ENCODE measurements around the gene UBE2G1. TPM values are rescaled to one million over a fixed set of nuclear protein-coding genes. Genes with fewer than 3 reads are reported as not detected.

The UBE2G1 gene
- total and polyA plus RNA-seq, 2 donors (not counting 1 experiment from before 2014, with no cell fraction given), result 27.1 to 76.0 TPM

- no peaks in the 10 kb centered on the region for H3K4me1 Mint-ChIP-seq
- Histone ChIP-seq H3K9me3 (ENCODE audit: control extremely low read depth in 1 of 3, control insufficient read depth in 2 of 3, insufficient read depth in 1 of 3, low read length in 2 of 3) (no peaks in the 10 kb centered on the region), H2AFZ (ENCODE audit: insufficient read depth, low read depth, low read length, poor library complexity, severe bottlenecking) (no peak overlapping the region), H3K4me2 (replicated peaks; ENCODE audit: low read depth, low read length, poor library complexity, severe bottlenecking) (no peak overlapping the region), H3K4me1 (ENCODE audit: control insufficient read depth in 2 of 2, insufficient read depth in 2 of 2, low read length in 2 of 2) (no peaks in the 10 kb centered on the region), H3K4me3 (ENCODE audit: control extremely low read depth in 1 of 5, extremely low read depth in 1 of 5, insufficient read depth in 1 of 5, low read depth in 2 of 5, low read length in 4 of 5) (no peak overlapping the region), H3K27ac (ENCODE audit: low read length in 2 of 2) (no peak overlapping the region), H3K79me2 (ENCODE audit: control insufficient read depth, insufficient read depth, low read length) (peaks cover 32% of the 10 kb centered on the region), H4K20me1 (ENCODE audit: control insufficient read depth, insufficient read depth, low read length, poor library complexity, severe bottlenecking) (peaks cover 11% of the 10 kb centered on the region), H3K36me3 (replicated peaks in 1 of 2; ENCODE audit: control extremely low read depth in 1 of 2, control insufficient read depth in 1 of 2, extremely low read depth in 1 of 2, insufficient read depth in 2 of 2, low read length in 1 of 2) (peaks cover 4 to 38% of the 10 kb centered on the region in 2 experiments), H3K9ac (ENCODE audit: low read length) (no peak overlapping the region), H3K27me3 (replicated peaks in 1 of 4; ENCODE audit: control extremely low read depth in 1 of 4, control insufficient read depth in 3 of 4, insufficient read depth in 4 of 4, low read length in 3 of 4) (no peaks in the 10 kb centered on the region)
- DNase-seq, result no peak
- ChIA-PET POLR2A (no interaction called here), CTCF (interaction anchor here (1.4 kb wide), 1 partner anchor 9 kb away, joined by 3 read pairs; no protein-coding TSS in a partner anchor)
- WGBS (ENCODE audit: insufficient coverage), result 100% methylated on average over 2 of the region's 5 CpGs
- no peak overlapping the region for H3K27ac Mint-ChIP-seq
- no peak for ATAC-seq (ENCODE audit: low read depth)
- H3K27me3 Mint-ChIP-seq, result no peaks in the 10 kb centered on the region
- TF ChIP-seq EZH2 (IDR thresholded peaks at IDR 0.05; ENCODE audit: borderline replicate concordance, insufficient read depth, low read depth, low read length, poor library complexity, severe bottlenecking), result no peak
- TF ChIP-seq CTCF (IDR thresholded peaks at IDR 0.05), result no peak
- intact Hi-C loops (cut with micrococcal nuclease), result no loop called here
- no peak overlapping the region for H3K4me3 Mint-ChIP-seq
- no peaks in the 10 kb centered on the region for H3K9me3 Mint-ChIP-seq (ENCODE audit: insufficient read depth)
These were observed 90.0 kb downstream of the UBE2G1 start for GRCh38 chr17:4276514-4276913.

- POLR2A ChIA-PET, result no interaction called here
- intact Hi-C loops (cut with micrococcal nuclease), result no loop called here
- Histone ChIP-seq H3K4me3 (ENCODE audit: control extremely low read depth in 1 of 5, extremely low read depth in 1 of 5, insufficient read depth in 1 of 5, low read depth in 2 of 5, low read length in 4 of 5) (no peak overlapping the region), H2AFZ (ENCODE audit: insufficient read depth, low read depth, low read length, poor library complexity, severe bottlenecking) (no peak overlapping the region), H4K20me1 (ENCODE audit: control insufficient read depth, insufficient read depth, low read length, poor library complexity, severe bottlenecking) (peaks cover 11% of the 10 kb centered on the region), H3K36me3 (replicated peaks in 1 of 2; ENCODE audit: control extremely low read depth in 1 of 2, control insufficient read depth in 1 of 2, extremely low read depth in 1 of 2, insufficient read depth in 2 of 2, low read length in 1 of 2) (peaks cover 0 to 46% of the 10 kb centered on the region in 2 experiments), H3K4me2 (replicated peaks; ENCODE audit: low read depth, low read length, poor library complexity, severe bottlenecking) (no peak overlapping the region), H3K79me2 (ENCODE audit: control insufficient read depth, insufficient read depth, low read length) (peaks cover 17% of the 10 kb centered on the region), H3K9ac (ENCODE audit: low read length) (no peak overlapping the region), H3K27ac (ENCODE audit: low read length in 2 of 2) (no peak overlapping the region), H3K4me1 (ENCODE audit: control insufficient read depth in 2 of 2, insufficient read depth in 2 of 2, low read length in 2 of 2) (no peaks in the 10 kb centered on the region), H3K9me3 (ENCODE audit: control extremely low read depth in 1 of 3, control insufficient read depth in 2 of 3, insufficient read depth in 1 of 3, low read length in 2 of 3) (no peaks in the 10 kb centered on the region), H3K27me3 (replicated peaks in 1 of 4; ENCODE audit: control extremely low read depth in 1 of 4, control insufficient read depth in 3 of 4, insufficient read depth in 4 of 4, low read length in 3 of 4) (no peaks in the 10 kb centered on the region)
- Mint-ChIP-seq H3K9me3 (ENCODE audit: insufficient read depth) (no peaks in the 10 kb centered on the region), H3K4me1 (no peaks in the 10 kb centered on the region), H3K27ac (no peak overlapping the region), H3K4me3 (no peak overlapping the region), H3K27me3 (no peaks in the 10 kb centered on the region)
- TF ChIP-seq CTCF (IDR thresholded peaks at IDR 0.05) (no peak), EZH2 (IDR thresholded peaks at IDR 0.05; ENCODE audit: borderline replicate concordance, insufficient read depth, low read depth, low read length, poor library complexity, severe bottlenecking) (no peak)
- CTCF ChIA-PET, result interaction anchor here (0.7 to 1.4 kb wide), 3 partner anchors 18 to 217 kb away, joined by 3 to 4 read pairs (median 4); no protein-coding TSS in a partner anchor
- 94% methylated on average over 2 of the region's 4 CpGs for whole genome bisulfite sequencing (ENCODE audit: insufficient coverage)
- no peak for DNase-seq
- ATAC-seq (ENCODE audit: low read depth), result no peak
These were observed 93.5 kb downstream of the UBE2G1 start for GRCh38 chr17:4272972-4273368.
